Trophoblast cell (in vitro differentiated cells and primary cell): ENCODE results near the gene TOLLIP.

Experiments
- DNase-seq, 2 donors: peaks; one replicate each; pipeline ENCODE4 v3.0.0-alpha.2; 2016
- H2AFZ ChIP-seq: 2 replicates; pipeline ENCODE4 v1.6.1; 2013; ENCODE audit warnings: low read length, moderate library complexity, mild to moderate bottlenecking; ENCODE audit not compliant: insufficient read depth, poor library complexity
- H2AK5ac ChIP-seq: 2 replicates; pipeline ENCODE4 v1.6.1; 2013; ENCODE audit warnings: mild to moderate bottlenecking, low read length
- H2BK120ac ChIP-seq: 2 replicates; pipeline ENCODE4 v1.6.1; 2013; ENCODE audit warnings: low read length, mild to moderate bottlenecking, moderate library complexity; ENCODE audit not compliant: insufficient read depth, poor library complexity
- H2BK12ac ChIP-seq: 2 replicates; pipeline ENCODE4 v1.6.1; 2013; ENCODE audit warnings: mild to moderate bottlenecking, low read length, moderate library complexity
- H2BK5ac ChIP-seq: 2 replicates; pipeline ENCODE4 v1.6.1; 2013; ENCODE audit warnings: low read length, low read depth, moderate library complexity, mild to moderate bottlenecking; ENCODE audit not compliant: poor library complexity
- H3K14ac ChIP-seq: 2 replicates; pipeline ENCODE4 v1.6.1; 2013; ENCODE audit warnings: mild to moderate bottlenecking, low read length
- H3K18ac ChIP-seq: 2 replicates; pipeline ENCODE4 v1.6.1; 2013; ENCODE audit warnings: mild to moderate bottlenecking, low read length
- H3K23ac ChIP-seq: 2 replicates; pipeline ENCODE4 v1.6.1; 2013; ENCODE audit warnings: low read length
- H3K27ac ChIP-seq: 2 replicates; pipeline ENCODE4 v1.5.1; 2013; ENCODE audit warnings: low read depth, mild to moderate bottlenecking, inconsistent platforms, low read length, moderate library complexity
- H3K27me3 ChIP-seq: 2 replicates; pipeline ENCODE4 v1.6.1; 2013; ENCODE audit warnings: inconsistent platforms, mild to moderate bottlenecking, low read length, moderate library complexity; ENCODE audit not compliant: insufficient read depth
- H3K36me3 ChIP-seq, 2 experiments: 1 replicate in 1 of 2; 2 replicates in 1 of 2; pipeline ENCODE4 v1.6.1; 2013; ENCODE audit warnings: low read length in 2 of 2, mild to moderate bottlenecking in 2 of 2, moderate library complexity in 1 of 2; ENCODE audit not compliant: insufficient read depth in 2 of 2, control insufficient read depth in 1 of 2
- H3K4ac ChIP-seq: 2 replicates; pipeline ENCODE4 v1.6.1; 2013; ENCODE audit warnings: low read depth, mild to moderate bottlenecking, low read length, moderate library complexity
- H3K4me1 ChIP-seq, 2 experiments: 1 replicate in 1 of 2; 2 replicates in 1 of 2; pipeline ENCODE4 v1.6.1; 2013; ENCODE audit warnings: low read length in 2 of 2, mild to moderate bottlenecking in 2 of 2, moderate library complexity in 1 of 2; ENCODE audit not compliant: insufficient read depth in 2 of 2, control insufficient read depth in 1 of 2
- H3K4me2 ChIP-seq: 2 replicates; pipeline ENCODE4 v1.6.1; 2013; ENCODE audit warnings: inconsistent platforms, mild to moderate bottlenecking, low read length, moderate library complexity
- H3K4me3 ChIP-seq: 2 replicates; pipeline ENCODE4 v1.5.1; 2013; ENCODE audit warnings: mild to moderate bottlenecking, low read depth, low read length, inconsistent platforms
- H3K79me1 ChIP-seq: one replicate; pipeline ENCODE4 v1.6.1; 2013; ENCODE audit warnings: low read length
- H3K79me2 ChIP-seq: 2 replicates; pipeline ENCODE4 v1.6.1; 2013; ENCODE audit warnings: low read length, mild to moderate bottlenecking; ENCODE audit not compliant: control insufficient read depth, insufficient read depth, poor library complexity
- H3K9ac ChIP-seq: 2 replicates; pipeline ENCODE4 v1.6.1; 2013; ENCODE audit warnings: mild to moderate bottlenecking, low read length
- H3K9me3 ChIP-seq: 2 replicates; pipeline ENCODE4 v1.6.1; 2013; ENCODE audit warnings: low read depth, mild to moderate bottlenecking, control low read depth, inconsistent platforms, low read length; ENCODE audit not compliant: insufficient read depth
- H4K12ac ChIP-seq: 2 replicates; pipeline ENCODE4 v1.6.1; 2013; ENCODE audit warnings: low read depth, mild to moderate bottlenecking, low read length, moderate library complexity
- H4K8ac ChIP-seq: 2 replicates; pipeline ENCODE4 v1.6.1; 2013; ENCODE audit warnings: low read depth, mild to moderate bottlenecking, low read length, moderate library complexity
- H4K91ac ChIP-seq: one replicate; pipeline ENCODE4 v1.6.1; 2013; ENCODE audit warnings: low read depth, mild to moderate bottlenecking, low read length, moderate library complexity
- WGBS: extraction: QIAGEN DNeasy Blood & Tissue Kit; methylation state at CpG from one replicate; pipeline ENCODE4 v1.1.7; 2013; ENCODE audit warnings: missing lambda C conversion rate; ENCODE audit not compliant: insufficient read length, insufficient coverage; ENCODE audit errors: extremely low coverage; 5-methylcytosine and 5-hydroxymethylcytosine counted together

Gene TOLLIP

GRCh38 chr11:1302041-1302460 is 7.4 kb downstream of the TOLLIP start:
- WGBS, result no CpG with 5 or more reads among the region's 13 CpGs
- H3K14ac ChIP-seq, result no peak overlapping the region
- no peak overlapping the region for H4K91ac ChIP-seq
- H3K27me3 ChIP-seq, result no peaks in the 10 kb centered on the region
- H3K4me3 ChIP-seq, result no peak overlapping the region
- no peak overlapping the region for H3K27ac ChIP-seq
- no peak overlapping the region for H2AFZ ChIP-seq
- H3K9me3 ChIP-seq, result peaks cover 6% of the 10 kb centered on the region
- peaks cover 7% of the 10 kb centered on the region for H3K79me2 ChIP-seq
- H2BK5ac ChIP-seq, result no peak overlapping the region
- no peak overlapping the region for H2AK5ac ChIP-seq
- no peak overlapping the region for H3K4me2 ChIP-seq
- DNase-seq, result no peak
- H3K4me1 ChIP-seq, result peaks cover 6 to 10% of the 10 kb centered on the region in 2 experiments
- no peak overlapping the region for H4K12ac ChIP-seq
- H4K8ac ChIP-seq, result no peak overlapping the region
- no peak overlapping the region for H2BK12ac ChIP-seq
- no peak overlapping the region for H3K23ac ChIP-seq
- no peak overlapping the region for H2BK120ac ChIP-seq
- H3K4ac ChIP-seq, result no peak overlapping the region
- H3K18ac ChIP-seq, result peak overlapping the region; percentile 9
- no peaks in the 10 kb centered on the region for H3K79me1 ChIP-seq
- peaks cover 22 to 34% of the 10 kb centered on the region in 2 experiments for H3K36me3 ChIP-seq
- no peak overlapping the region for H3K9ac ChIP-seq

DNA sequence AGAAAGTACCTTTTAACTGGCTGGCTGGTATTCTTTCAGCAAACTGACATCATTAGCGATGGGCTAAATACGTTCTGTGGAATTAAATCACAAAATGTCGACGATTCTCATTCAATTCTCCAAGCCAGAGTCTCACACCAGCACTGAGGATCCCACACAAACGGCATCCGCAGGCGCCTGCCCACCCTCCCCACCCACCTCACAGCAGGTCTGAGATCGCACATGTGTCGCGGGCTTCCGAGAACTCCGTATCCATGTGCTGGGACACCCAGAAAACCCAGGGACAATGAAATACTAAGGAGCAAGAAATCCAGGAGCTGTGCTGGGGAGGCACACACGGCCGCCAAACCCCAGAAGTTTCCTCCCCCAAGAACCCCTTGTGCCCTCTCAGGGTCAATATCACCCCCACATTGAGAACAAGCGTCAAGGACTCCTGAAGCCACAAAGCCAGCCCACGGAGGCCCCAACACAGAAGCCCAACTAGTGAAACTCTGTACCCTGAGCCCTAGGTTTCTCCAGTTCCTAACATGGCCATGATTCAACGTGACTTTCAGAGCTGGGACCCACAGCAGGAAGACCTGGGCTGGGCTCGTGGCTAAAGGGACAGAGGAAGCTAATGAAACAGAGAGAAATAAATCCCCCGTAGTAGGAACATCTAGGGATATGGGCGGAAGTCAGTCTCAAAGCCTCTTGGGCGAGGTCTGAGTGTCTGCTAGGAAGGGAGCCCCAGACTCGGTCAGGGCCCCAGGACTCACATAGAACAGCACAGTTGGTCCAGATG is 8.0 kb downstream of the TOLLIP start:
- DNase-seq, result no peak
- WGBS, result no CpG with 5 or more reads among the region's 22 CpGs
- Histone ChIP-seq H2AFZ (no peak overlapping the region), H3K4me3 (no peak overlapping the region), H3K4ac (peak overlapping the region; percentile 9), H3K9me3 (peaks cover 6% of the 10 kb centered on the region), H2AK5ac (no peak overlapping the region), H3K23ac (no peak overlapping the region), H3K18ac (no peak overlapping the region), H3K4me1 (peaks cover 6 to 10% of the 10 kb centered on the region in 2 experiments), H3K4me2 (no peak overlapping the region), H3K79me1 (no peaks in the 10 kb centered on the region), H3K79me2 (peaks cover 7% of the 10 kb centered on the region), H3K27ac (no peak overlapping the region), H4K8ac (no peak overlapping the region), H2BK120ac (no peak overlapping the region), H4K91ac (no peak overlapping the region), H2BK5ac (no peak overlapping the region), H3K27me3 (no peaks in the 10 kb centered on the region), H4K12ac (no peak overlapping the region), H3K36me3 (peaks cover 23 to 32% of the 10 kb centered on the region in 2 experiments), H3K9ac (no peak overlapping the region), H2BK12ac (no peak overlapping the region), H3K14ac (no peak overlapping the region)

GRCh38 chr11:1300569-1301187 is 8.8 kb downstream of the TOLLIP start:
- Histone ChIP-seq H2AK5ac (no peak overlapping the region), H3K14ac (no peak overlapping the region), H3K4me2 (no peak overlapping the region), H3K9me3 (peaks cover 6% of the 10 kb centered on the region), H3K9ac (no peak overlapping the region), H2BK120ac (no peak overlapping the region), H2BK5ac (no peak overlapping the region), H2AFZ (no peak overlapping the region), H3K4ac (no peak overlapping the region), H4K8ac (no peak overlapping the region), H3K27me3 (no peaks in the 10 kb centered on the region), H4K91ac (no peak overlapping the region), H3K18ac (no peak overlapping the region), H3K79me1 (no peaks in the 10 kb centered on the region), H3K79me2 (peaks cover 7% of the 10 kb centered on the region), H3K23ac (no peak overlapping the region), H3K4me1 (peaks cover 6 to 10% of the 10 kb centered on the region in 2 experiments), H3K4me3 (no peak overlapping the region), H3K36me3 (peaks cover 27 to 38% of the 10 kb centered on the region in 2 experiments), H2BK12ac (no peak overlapping the region), H4K12ac (no peak overlapping the region), H3K27ac (no peak overlapping the region)
- no peak for DNase-seq
- no CpG with 5 or more reads among the region's 28 CpGs for WGBS

DNA sequence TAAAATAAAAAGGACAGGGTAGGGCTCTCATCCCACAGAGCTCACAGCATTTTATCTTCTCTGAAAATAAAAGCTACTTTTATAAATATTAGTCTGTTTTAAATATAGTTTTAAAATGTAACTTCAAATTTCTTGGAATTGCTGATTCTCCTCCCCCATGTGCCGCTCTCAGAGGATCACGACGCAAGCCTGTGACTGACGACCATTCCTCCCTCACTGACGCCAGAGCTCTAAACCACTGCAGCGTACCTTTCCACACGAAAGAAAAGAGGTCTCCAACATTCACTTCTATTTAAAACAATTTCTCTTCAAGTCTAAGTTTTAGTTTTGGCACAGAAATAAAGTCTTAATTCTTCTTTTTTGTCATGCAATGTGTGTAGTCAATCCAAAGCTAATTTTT is 9.3 kb downstream of the TOLLIP start:
- H3K4me2 ChIP-seq, result no peak overlapping the region
- no peak overlapping the region for H2BK5ac ChIP-seq
- peaks cover 29 to 38% of the 10 kb centered on the region in 2 experiments for H3K36me3 ChIP-seq
- H3K4me1 ChIP-seq, result peaks cover 6 to 10% of the 10 kb centered on the region in 2 experiments
- H3K9me3 ChIP-seq, result peaks cover 6% of the 10 kb centered on the region
- H3K79me2 ChIP-seq, result peaks cover 7% of the 10 kb centered on the region
- H3K4ac ChIP-seq, result no peak overlapping the region
- no peak overlapping the region for H3K23ac ChIP-seq
- H3K9ac ChIP-seq, result no peak overlapping the region
- H2AFZ ChIP-seq, result no peak overlapping the region
- no peaks in the 10 kb centered on the region for H3K27me3 ChIP-seq
- H3K14ac ChIP-seq, result no peak overlapping the region
- H3K4me3 ChIP-seq, result no peak overlapping the region
- H3K18ac ChIP-seq, result no peak overlapping the region
- no peak overlapping the region for H4K8ac ChIP-seq
- no peak overlapping the region for H2AK5ac ChIP-seq
- H4K12ac ChIP-seq, result no peak overlapping the region
- H2BK120ac ChIP-seq, result no peak overlapping the region
- no peak overlapping the region for H4K91ac ChIP-seq
- no peaks in the 10 kb centered on the region for H3K79me1 ChIP-seq
- no peak overlapping the region for H2BK12ac ChIP-seq
- no peak for DNase-seq
- no peak overlapping the region for H3K27ac ChIP-seq
- no CpG with 5 or more reads among the region's 7 CpGs for WGBS
